HCT116 (cell line): ENCODE results near the gene MTG2.

ENCODE experiments used
- ATF3 ChIP-seq: IDR thresholded peaks from 2 replicates; pipeline ENCODE4 v1.6.1; 2012
- CBX3 ChIP-seq: IDR thresholded peaks from 2 replicates; pipeline ENCODE4 v1.6.1; 2012; ENCODE audit warnings: low read depth
- CTCF ChIP-seq, 3 experiments: fragments of 200-600 bp in 1 of 3; sonication (generic) in 1 of 3; IDR thresholded peaks in 2 of 3; conservative IDR thresholded peaks in 1 of 3; 2 replicates each; pipeline ENCODE4 v1.5.1; 2012 to 2017; ENCODE audit warnings: low read depth in 2 of 3, low read length in 2 of 3, antibody characterized with exemption in 1 of 3, borderline replicate concordance in 1 of 3, control low read depth in 1 of 3, mild to moderate bottlenecking in 1 of 3, mixed read lengths in 1 of 3, mixed run types in 1 of 3, moderate library complexity in 1 of 3; ENCODE audit not compliant: insufficient read depth in 1 of 3
- EGR1 ChIP-seq: IDR thresholded peaks from 2 replicates; pipeline ENCODE4 v1.6.1; 2012; ENCODE audit warnings: low read depth
- ELF1 ChIP-seq: IDR thresholded peaks from 2 replicates; pipeline ENCODE4 v1.6.1; 2012; ENCODE audit warnings: low read depth, borderline replicate concordance
- JUND ChIP-seq: IDR thresholded peaks from 2 replicates; pipeline ENCODE4 v1.6.1; 2012
- POLR2A ChIP-seq: IDR thresholded peaks from 2 replicates; pipeline ENCODE4 v1.7.0; 2011; ENCODE audit warnings: borderline replicate concordance; ENCODE audit not compliant: insufficient read depth, insufficient read length; ENCODE audit errors: extremely low read depth
- POLR2AphosphoS5 ChIP-seq: IDR thresholded peaks from 2 replicates; pipeline ENCODE4 v1.6.1; 2011; ENCODE audit warnings: mild to moderate bottlenecking, low read depth, low read length, moderate library complexity
- SP1 ChIP-seq: IDR thresholded peaks from 2 replicates; pipeline ENCODE4 v1.6.1; 2012; ENCODE audit warnings: low read depth
- TCF7L2 ChIP-seq: IDR thresholded peaks from 2 replicates; pipeline ENCODE4 v1.7.0; 2011; ENCODE audit warnings: borderline replicate concordance, inconsistent platforms; ENCODE audit not compliant: insufficient read depth, insufficient read length; ENCODE audit errors: extremely low read depth
- ZBTB33 ChIP-seq: IDR thresholded peaks from 2 replicates; pipeline ENCODE4 v1.6.1; 2011; ENCODE audit warnings: mild to moderate bottlenecking, low read length, moderate library complexity; ENCODE audit not compliant: insufficient replicate concordance; ENCODE audit errors: extremely low read depth
- ZFX ChIP-seq: fragments of 450-650 bp; IDR thresholded peaks from 2 replicates; pipeline ENCODE4 v1.6.1; 2017

- TF ChIP-seq TCF7L2 (no peak), SP1 (no peak), POLR2A (no peak), CBX3 (no peak), EGR1 (no peak), ZBTB33 (no peak), POLR2AphosphoS5 (no peak), CTCF (IDR thresholded peaks at IDR 0.05 in 2 of 3, conservative IDR thresholded peaks at IDR 0.05 in 1 of 3; ENCODE audit: borderline replicate concordance in 1 of 3, insufficient read depth in 1 of 3, low read depth in 2 of 3, low read length in 2 of 3) (no peak), ZFX (no peak), ATF3 (no peak), ELF1 (no peak), JUND (no peak)
Observed at GRCh38 chr20:62243106-62243505, 60.3 kb downstream of the MTG2 start.
